ENCODE measurements around the gene LAPTM5. TPM values are rescaled to one million over a fixed set of nuclear protein-coding genes. Genes with fewer than 3 reads are reported as not detected.

The LAPTM5 gene
- total and polyA plus RNA-seq, 10 of the 15 experiments (the other 5 are each of a cell fraction or from before 2014, with no cell fraction given), result 24.1 to 1,034 (median 687) TPM

DNA sequence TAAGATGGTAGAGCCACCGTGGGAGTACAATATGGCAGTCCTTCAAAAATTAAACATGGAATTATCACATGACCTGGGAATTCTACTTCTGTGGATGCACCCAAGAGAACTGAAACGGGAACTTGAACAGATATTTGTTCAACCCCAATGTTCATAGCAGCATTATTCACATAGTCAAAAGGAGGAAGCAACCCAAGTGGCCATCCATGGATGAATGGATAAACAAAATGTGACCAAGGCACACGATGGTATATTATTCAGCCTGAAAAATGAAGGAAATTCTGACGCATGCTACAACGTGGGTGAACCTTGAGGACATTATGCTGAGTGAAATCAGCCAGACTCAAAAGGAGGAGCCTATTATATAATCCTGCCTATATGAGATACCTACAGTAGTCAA lies 22.8 kb upstream of the LAPTM5 start:
- WGBS (ENCODE audit: insufficient coverage, insufficient replicate concordance, low lambda C conversion rate, missing lambda C conversion rate), result 9% methylated on average over 5 of the region's 5 CpGs
- POLR2A ChIA-PET, result interaction anchor here (0.7 to 4.6 kb wide), 7 partner anchors 10 to 60 kb away, joined by 3 to 79 read pairs (median 7); partner anchors contain the start of gene LAPTM5
- no TSS peak for BruUV-seq (replicated peaks)
- RAD21 ChIA-PET (ENCODE audit: unreplicated experiment), result interaction anchor here (0.7 to 9.5 kb wide), 10 partner anchors 10 to 296 kb away, joined by 4 to 538 read pairs (median 10); partner anchors contain the start of genes LAPTM5 and MATN1
- H3K36me3 ChIP-seq (ENCODE audit: control insufficient read depth in 2 of 2, insufficient read depth in 2 of 2, low read length in 1 of 2), result no peaks in the 10 kb centered on the region
- intact Hi-C loops (cut with micrococcal nuclease; ENCODE audit: unreplicated experiment), result loop anchor here (5.0 kb wide), 1 partner anchor 147 kb away; no protein-coding TSS in a partner anchor
- SMC1A ChIA-PET (ENCODE audit: uncharacterized antibody, unreplicated experiment), result interaction anchor here (0.9 to 8.6 kb wide), 8 partner anchors 14 to 132 kb away, joined by 3 to 427 read pairs (median 18); partner anchors contain the start of genes LAPTM5 and MATN1
- CTCF ChIA-PET, result interaction anchor here (0.7 to 11.7 kb wide), 19 partner anchors 9 to 279 kb away, joined by 3 to 516 read pairs (median 23); partner anchors contain the start of genes LAPTM5 and MATN1
- in situ Hi-C loops (cut with MboI), result no loop called here
- H3K4me1 ChIP-seq (ENCODE audit: control insufficient read depth, insufficient read depth, low read length), result peaks cover 21% of the 10 kb centered on the region
- H3K79me2 ChIP-seq (ENCODE audit: control insufficient read depth, insufficient read depth, low read length), result no peaks in the 10 kb centered on the region; the same call in none of the 2 replicates
- H3K9me3 ChIP-seq (replicated peaks; ENCODE audit: control insufficient read depth, insufficient read depth, low read length), result no peaks in the 10 kb centered on the region
- DNase-seq (ENCODE audit: low read depth, low spot score) (no peak), FAIRE-seq (no peak), ATAC-seq (peak; percentile 18)
- no peak overlapping the region for H3K27ac ChIP-seq (ENCODE audit: control insufficient read depth, insufficient read depth)
- no peaks in the 10 kb centered on the region for H4K20me1 ChIP-seq (ENCODE audit: control insufficient read depth, insufficient read depth)
- no peak overlapping the region for H3K4me3 ChIP-seq
- H3K27me3 ChIP-seq (replicated peaks in 1 of 2; ENCODE audit: control insufficient read depth in 2 of 2, insufficient read depth in 2 of 2, low read length in 1 of 2), result no peaks in the 10 kb centered on the region
- TF ChIP-seq NFYB (IDR thresholded peaks at IDR 0.05; ENCODE audit: insufficient read depth, low read depth, low read length) (no peak), RAD51 (IDR thresholded peaks at IDR 0.05) (no peak), NBN (IDR thresholded peaks at IDR 0.05) (no peak), NR2F1 (conservative IDR thresholded peaks at IDR 0.05) (no peak), BHLHE40 (IDR thresholded peaks at IDR 0.05; ENCODE audit: borderline replicate concordance in 1 of 2, low read depth in 2 of 2, low read length in 1 of 2) (peak in 1 of 2 experiments; percentile 30; a peak in 1 of 4 replicates), MEF2B (IDR thresholded peaks at IDR 0.05; ENCODE audit: partially characterized antibody, poor library complexity, severe bottlenecking) (no peak), IKZF2 (IDR thresholded peaks at IDR 0.05) (peak; percentile 69 to 78), SMAD1 (IDR thresholded peaks at IDR 0.05; ENCODE audit: low read depth, partially characterized antibody) (no peak), TARDBP (IDR thresholded peaks at IDR 0.05; ENCODE audit: borderline replicate concordance) (no peak), IKZF1 (conservative IDR thresholded peaks at IDR 0.05) (peak; percentile 50), PAX5 (IDR thresholded peaks at IDR 0.05; ENCODE audit: borderline replicate concordance, low read depth, low read length) (0 out of 2 replicates have a peak, but pooled peaks have one; percentile 20), NR2C2 (IDR thresholded peaks at IDR 0.05; ENCODE audit: borderline replicate concordance, control insufficient read depth, insufficient read length, low read depth) (no peak), FOXK2 (IDR thresholded peaks at IDR 0.05) (no peak), LARP7 (IDR thresholded peaks at IDR 0.05) (no peak), CREB1 (IDR thresholded peaks at IDR 0.05; ENCODE audit: low read depth) (no peak), TCF12 (IDR thresholded peaks at IDR 0.05; ENCODE audit: low read depth, low read length) (no peak)
- TF ChIP-seq, protein P1, sequence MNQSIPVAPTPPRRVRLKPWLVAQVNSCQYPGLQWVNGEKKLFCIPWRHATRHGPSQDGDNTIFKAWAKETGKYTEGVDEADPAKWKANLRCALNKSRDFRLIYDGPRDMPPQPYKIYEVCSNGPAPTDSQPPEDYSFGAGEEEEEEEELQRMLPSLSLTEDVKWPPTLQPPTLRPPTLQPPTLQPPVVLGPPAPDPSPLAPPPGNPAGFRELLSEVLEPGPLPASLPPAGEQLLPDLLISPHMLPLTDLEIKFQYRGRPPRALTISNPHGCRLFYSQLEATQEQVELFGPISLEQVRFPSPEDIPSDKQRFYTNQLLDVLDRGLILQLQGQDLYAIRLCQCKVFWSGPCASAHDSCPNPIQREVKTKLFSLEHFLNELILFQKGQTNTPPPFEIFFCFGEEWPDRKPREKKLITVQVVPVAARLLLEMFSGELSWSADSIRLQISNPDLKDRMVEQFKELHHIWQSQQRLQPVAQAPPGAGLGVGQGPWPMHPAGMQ (IDR thresholded peaks at IDR 0.05; ENCODE audit: borderline replicate concordance), result no peak
- TF ChIP-seq, protein P2, sequence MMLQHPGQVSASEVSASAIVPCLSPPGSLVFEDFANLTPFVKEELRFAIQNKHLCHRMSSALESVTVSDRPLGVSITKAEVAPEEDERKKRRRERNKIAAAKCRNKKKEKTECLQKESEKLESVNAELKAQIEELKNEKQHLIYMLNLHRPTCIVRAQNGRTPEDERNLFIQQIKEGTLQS (IDR thresholded peaks at IDR 0.05; ENCODE audit: borderline replicate concordance, extremely low read depth, low read depth, low read length), result no peak
- TF ChIP-seq, protein P3, sequence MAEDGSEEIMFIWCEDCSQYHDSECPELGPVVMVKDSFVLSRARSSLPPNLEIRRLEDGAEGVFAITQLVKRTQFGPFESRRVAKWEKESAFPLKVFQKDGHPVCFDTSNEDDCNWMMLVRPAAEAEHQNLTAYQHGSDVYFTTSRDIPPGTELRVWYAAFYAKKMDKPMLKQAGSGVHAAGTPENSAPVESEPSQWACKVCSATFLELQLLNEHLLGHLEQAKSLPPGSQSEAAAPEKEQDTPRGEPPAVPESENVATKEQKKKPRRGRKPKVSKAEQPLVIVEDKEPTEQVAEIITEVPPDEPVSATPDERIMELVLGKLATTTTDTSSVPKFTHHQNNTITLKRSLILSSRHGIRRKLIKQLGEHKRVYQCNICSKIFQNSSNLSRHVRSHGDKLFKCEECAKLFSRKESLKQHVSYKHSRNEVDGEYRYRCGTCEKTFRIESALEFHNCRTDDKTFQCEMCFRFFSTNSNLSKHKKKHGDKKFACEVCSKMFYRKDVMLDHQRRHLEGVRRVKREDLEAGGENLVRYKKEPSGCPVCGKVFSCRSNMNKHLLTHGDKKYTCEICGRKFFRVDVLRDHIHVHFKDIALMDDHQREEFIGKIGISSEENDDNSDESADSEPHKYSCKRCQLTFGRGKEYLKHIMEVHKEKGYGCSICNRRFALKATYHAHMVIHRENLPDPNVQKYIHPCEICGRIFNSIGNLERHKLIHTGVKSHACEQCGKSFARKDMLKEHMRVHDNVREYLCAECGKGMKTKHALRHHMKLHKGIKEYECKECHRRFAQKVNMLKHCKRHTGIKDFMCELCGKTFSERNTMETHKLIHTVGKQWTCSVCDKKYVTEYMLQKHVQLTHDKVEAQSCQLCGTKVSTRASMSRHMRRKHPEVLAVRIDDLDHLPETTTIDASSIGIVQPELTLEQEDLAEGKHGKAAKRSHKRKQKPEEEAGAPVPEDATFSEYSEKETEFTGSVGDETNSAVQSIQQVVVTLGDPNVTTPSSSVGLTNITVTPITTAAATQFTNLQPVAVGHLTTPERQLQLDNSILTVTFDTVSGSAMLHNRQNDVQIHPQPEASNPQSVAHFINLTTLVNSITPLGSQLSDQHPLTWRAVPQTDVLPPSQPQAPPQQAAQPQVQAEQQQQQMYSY (CRISPR knock-in tag; IDR thresholded peaks at IDR 0.05), result no peak
- TF ChIP-seq, protein P4, sequence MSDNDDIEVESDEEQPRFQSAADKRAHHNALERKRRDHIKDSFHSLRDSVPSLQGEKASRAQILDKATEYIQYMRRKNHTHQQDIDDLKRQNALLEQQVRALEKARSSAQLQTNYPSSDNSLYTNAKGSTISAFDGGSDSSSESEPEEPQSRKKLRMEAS (IDR thresholded peaks at IDR 0.05; ENCODE audit: low read depth, low read length), result no peak
- H3K9ac ChIP-seq (ENCODE audit: control insufficient read depth, insufficient read depth, low read length), result no peak overlapping the region
- H2AFZ ChIP-seq (ENCODE audit: control insufficient read depth, low read depth, low read length), result no peak overlapping the region
- no peak overlapping the region for H3K4me2 ChIP-seq (ENCODE audit: control insufficient read depth, insufficient read depth)

Measured in GM12878 (cell line).